ENCODE measurements around the gene MYPN.

GRCh38 chr10:68230268-68230667 is 121.0 kb downstream of the MYPN start:
- no peak for TF ChIP-seq TAF1 (IDR thresholded peaks at IDR 0.05; ENCODE audit: borderline replicate concordance, insufficient read depth, low read length)
- TF ChIP-seq POLR2AphosphoS5 (IDR thresholded peaks at IDR 0.05; ENCODE audit: low read depth, low read length) = no peak
- no peak for TF ChIP-seq REST (IDR thresholded peaks at IDR 0.05; ENCODE audit: insufficient read depth in 1 of 2, low read depth in 2 of 2, low read length in 2 of 2)
- TF ChIP-seq SIN3A (IDR thresholded peaks at IDR 0.05; ENCODE audit: borderline replicate concordance, insufficient read depth, low read length) = no peak
- TF ChIP-seq FOXP2 (optimal IDR thresholded peaks at IDR 0.05; ENCODE audit: borderline replicate concordance, extremely low read depth, extremely low read length, insufficient read depth) = no peak
